Measurements from ENCODE around the gene TRPM2. TPM values are rescaled to one million over a fixed set of nuclear protein-coding genes. Genes with fewer than 3 reads are reported as not detected.

Gene TRPM2
- total and polyA plus RNA-seq, 12 donors: 0.34 to 8.5 (median 1.2) TPM

GRCh38 chr21:44418876-44419230, 65.4 kb downstream of the TRPM2 start:
- Histone ChIP-seq H3K27me3 (peaks cover 0 to 26% (median 10%) of the 10 kb centered on the region in 7 donors), H3K27ac (no peak overlapping the region), H3K9me3 (no peaks in the 10 kb centered on the region), H3K36me3 (peaks cover 0 to 72% (median 0%) of the 10 kb centered on the region in 9 donors), H3K4me3 (no peak overlapping the region), H3K4me1 (no peaks in the 10 kb centered on the region)
- peak in 1 of 8 donors; percentile 46 for ATAC-seq
- WGBS, 2 donors: 92 to 96% methylated on average over 8 of the region's 8 CpGs
- TF ChIP-seq CTCF (IDR thresholded peaks at IDR 0.05): no peak
- intact Hi-C loops (cut with DNase I): no loop called here
- DNase-seq: no peak

- DNase-seq: no peak
- Histone ChIP-seq H3K27ac (no peak overlapping the region), H3K4me3 (no peak overlapping the region), H3K36me3 (peaks cover 0 to 71% (median 0%) of the 10 kb centered on the region in 9 donors), H3K27me3 (peaks cover 0 to 19% (median 10%) of the 10 kb centered on the region in 7 donors), H3K9me3 (no peaks in the 10 kb centered on the region), H3K4me1 (no peaks in the 10 kb centered on the region)
- 90 to 96% methylated on average over 3 of the region's 3 CpGs for whole genome bisulfite sequencing, 2 donors
- intact Hi-C loops (cut with DNase I): no loop called here
- TF ChIP-seq CTCF (IDR thresholded peaks at IDR 0.05): no peak
- ATAC-seq: no peak
Observed at GRCh38 chr21:44419679-44420078, 66.3 kb downstream of the TRPM2 start.

- DNase-seq (no peak), ATAC-seq (no peak)
- H3K4me3 ChIP-seq: no peak overlapping the region
- no peak overlapping the region for H3K27ac ChIP-seq
- no peaks in the 10 kb centered on the region for H3K9me3 ChIP-seq
- no peaks in the 10 kb centered on the region for H3K4me1 ChIP-seq
- intact Hi-C loops (cut with DNase I): no loop called here
- TF ChIP-seq CTCF (IDR thresholded peaks at IDR 0.05): no peak
- WGBS, 2 donors: 78 to 86% methylated on average over 14 of the region's 14 CpGs
- peaks cover 0 to 69% (median 0%) of the 10 kb centered on the region in 9 donors for H3K36me3 ChIP-seq
- H3K27me3 ChIP-seq: peaks cover 0 to 19% (median 6%) of the 10 kb centered on the region in 7 donors
Observed at GRCh38 chr21:44420416-44421205, 67.2 kb downstream of the TRPM2 start.

- intact Hi-C loops (cut with DNase I): no loop called here
- ATAC-seq (no peak), DNase-seq (no peak)
- no peak overlapping the region for H3K4me3 ChIP-seq
- no peaks in the 10 kb centered on the region for H3K9me3 ChIP-seq
- no peaks in the 10 kb centered on the region for H3K4me1 ChIP-seq
- H3K36me3 ChIP-seq: peaks cover 0 to 72% (median 0%) of the 10 kb centered on the region in 9 donors
- TF ChIP-seq CTCF (IDR thresholded peaks at IDR 0.05): no peak
- WGBS, 2 donors: 84 to 87% methylated on average over 25 of the region's 26 CpGs
- peaks cover 0 to 16% (median 3%) of the 10 kb centered on the region in 7 donors for H3K27me3 ChIP-seq
- H3K27ac ChIP-seq: no peak overlapping the region
Observed at GRCh38 chr21:44421901-44422840, 68.8 kb downstream of the TRPM2 start.

All from heart right ventricle (tissue), 16 donors.